HG02884 (cell line): ENCODE measurements around the gene MFSD12.

Experiments
- ATAC-seq: cut with Tn5 transposase; IDR thresholded peaks from one replicate; pipeline ENCODE4 v1.9.1; 2021; ENCODE audit warnings: mild to moderate bottlenecking, moderate library complexity; ENCODE audit not compliant: unreplicated experiment

Gene MFSD12

GRCh38 chr19:3557461-3558248 lies at the start of gene MFSD12:
Gene MFSD12, minus strand, starts transcription at chr19:3557586. Its CDS starts 183 bp downstream, at chr19:3557403.
- ATAC-seq = peak; percentile 60

- no peak for ATAC-seq
Observed at GRCh38 chr19:3606690-3607289, 49.4 kb upstream of the MFSD12 start, which contains the start of gene TBXA2R. Gene TBXA2R, minus strand, starts transcription at chr19:3606875. Its CDS starts 6,241 bp downstream, at chr19:3600634.

GRCh38 chr19:3606174-3606689 lies 48.8 kb upstream of the MFSD12 start:
- no peak for ATAC-seq

GRCh38 chr19:3605770-3606169 lies 48.4 kb upstream of the MFSD12 start:
- ATAC-seq = no peak

GRCh38 chr19:3605361-3605760 lies 48.0 kb upstream of the MFSD12 start:
- no peak for ATAC-seq

- ATAC-seq = no peak
Observed at GRCh38 chr19:3604987-3605343, 47.6 kb upstream of the MFSD12 start.

GRCh38 chr19:3604227-3604986 lies 47.0 kb upstream of the MFSD12 start:
- no peak for ATAC-seq

GRCh38 chr19:3603121-3603811 lies 45.9 kb upstream of the MFSD12 start:
- ATAC-seq = no peak

GRCh38 chr19:3601021-3601420 lies 43.6 kb upstream of the MFSD12 start:
- ATAC-seq = no peak

GRCh38 chr19:3599776-3600187 lies 42.4 kb upstream of the MFSD12 start:
- no peak for ATAC-seq

- ATAC-seq = no peak
Observed at GRCh38 chr19:3595521-3596061, 38.2 kb upstream of the MFSD12 start.

GRCh38 chr19:3593156-3593555 lies 35.8 kb upstream of the MFSD12 start:
- no peak for ATAC-seq

- ATAC-seq = no peak
Observed at GRCh38 chr19:3591876-3592613, 34.7 kb upstream of the MFSD12 start.

- no peak for ATAC-seq
Observed at GRCh38 chr19:3590991-3591659, 33.7 kb upstream of the MFSD12 start.

- no peak for ATAC-seq
Observed at GRCh38 chr19:3589949-3590348, 32.6 kb upstream of the MFSD12 start.

GRCh38 chr19:3589439-3589838 lies 32.1 kb upstream of the MFSD12 start:
- no peak for ATAC-seq

GRCh38 chr19:3586707-3587346 lies 29.4 kb upstream of the MFSD12 start:
- no peak for ATAC-seq

GRCh38 chr19:3586127-3586626 lies 28.8 kb upstream of the MFSD12 start:
- ATAC-seq = no peak
